Measurements from ENCODE around the gene GPSM3. TPM values are rescaled to one million over a fixed set of nuclear protein-coding genes. Genes with fewer than 3 reads are reported as not detected.

Gene GPSM3
- total and polyA plus RNA-seq, 2 donors (not counting 1 experiment from before 2014, with no cell fraction given) = 2.3 to 7.0 TPM

- H3K4me3 ChIP-seq (replicated peaks in 1 of 4; ENCODE audit: control extremely low read depth in 1 of 4, insufficient read depth in 1 of 4, low read depth in 3 of 4, low read length in 4 of 4) = no peak overlapping the region
- peaks cover 18% of the 10 kb centered on the region for H3K79me2 ChIP-seq (ENCODE audit: control insufficient read depth, insufficient read depth, low read length)
- no peaks in the 10 kb centered on the region for H3K9me3 ChIP-seq (ENCODE audit: control insufficient read depth, insufficient read depth, low read depth, low read length)
- H3K27ac ChIP-seq (ENCODE audit: insufficient read depth, low read length) = no peak overlapping the region
- no peak for DNase-seq (ENCODE audit: low read depth in 2 of 2)
- no peak for TF ChIP-seq CTCF (conservative IDR thresholded peaks at IDR 0.05 in 1 of 2, IDR thresholded peaks at IDR 0.05 in 1 of 2; ENCODE audit: low read depth in 1 of 2, low read length in 2 of 2)
- no peak for TF ChIP-seq EZH2 (IDR thresholded peaks at IDR 0.05; ENCODE audit: low read length, missing control alignments)
- no peak overlapping the region for H2AFZ ChIP-seq (ENCODE audit: low read length)
- H3K9ac ChIP-seq (ENCODE audit: insufficient read depth, low read length) = no peak overlapping the region
- H3K4me1 ChIP-seq (ENCODE audit: control insufficient read depth, extremely low read depth, insufficient read depth, low read length) = peaks cover 2% of the 10 kb centered on the region
- H3K27me3 ChIP-seq (ENCODE audit: control insufficient read depth, insufficient read depth, low read length) = no peaks in the 10 kb centered on the region
- peaks cover 15% of the 10 kb centered on the region for H3K36me3 ChIP-seq (ENCODE audit: control insufficient read depth, insufficient read depth, low read length)
- no peak overlapping the region for H3K4me2 ChIP-seq (ENCODE audit: extremely low read depth, insufficient read depth, low read length)
- H4K20me1 ChIP-seq (ENCODE audit: control insufficient read depth, extremely low read depth, insufficient read depth, low read length) = no peaks in the 10 kb centered on the region
These were observed 8.9 kb downstream of the GPSM3 start for GRCh38 chr6:32183483-32184083.

GRCh38 chr6:32183030-32183429 is 9.4 kb downstream of the GPSM3 start:
- no peak overlapping the region for H3K4me2 ChIP-seq (ENCODE audit: extremely low read depth, insufficient read depth, low read length)
- H3K9me3 ChIP-seq (ENCODE audit: control insufficient read depth, insufficient read depth, low read depth, low read length) = no peaks in the 10 kb centered on the region
- peaks cover 2% of the 10 kb centered on the region for H3K4me1 ChIP-seq (ENCODE audit: control insufficient read depth, extremely low read depth, insufficient read depth, low read length)
- H3K4me3 ChIP-seq (replicated peaks in 1 of 4; ENCODE audit: control extremely low read depth in 1 of 4, insufficient read depth in 1 of 4, low read depth in 3 of 4, low read length in 4 of 4) = no peak overlapping the region
- H3K36me3 ChIP-seq (ENCODE audit: control insufficient read depth, insufficient read depth, low read length) = peaks cover 15% of the 10 kb centered on the region
- H4K20me1 ChIP-seq (ENCODE audit: control insufficient read depth, extremely low read depth, insufficient read depth, low read length) = no peaks in the 10 kb centered on the region
- no peak overlapping the region for H3K27ac ChIP-seq (ENCODE audit: insufficient read depth, low read length)
- no peak for DNase-seq (ENCODE audit: low read depth in 2 of 2)
- no peak overlapping the region for H2AFZ ChIP-seq (ENCODE audit: low read length)
- H3K27me3 ChIP-seq (ENCODE audit: control insufficient read depth, insufficient read depth, low read length) = no peaks in the 10 kb centered on the region
- H3K9ac ChIP-seq (ENCODE audit: insufficient read depth, low read length) = no peak overlapping the region
- TF ChIP-seq CTCF (conservative IDR thresholded peaks at IDR 0.05 in 1 of 2, IDR thresholded peaks at IDR 0.05 in 1 of 2; ENCODE audit: low read depth in 1 of 2, low read length in 2 of 2) = no peak
- peaks cover 15% of the 10 kb centered on the region for H3K79me2 ChIP-seq (ENCODE audit: control insufficient read depth, insufficient read depth, low read length)

- H3K9ac ChIP-seq (ENCODE audit: insufficient read depth, low read length) = no peak overlapping the region
- no peak for DNase-seq (ENCODE audit: low read depth in 2 of 2)
- peaks cover 2% of the 10 kb centered on the region for H3K4me1 ChIP-seq (ENCODE audit: control insufficient read depth, extremely low read depth, insufficient read depth, low read length)
- TF ChIP-seq EZH2 (IDR thresholded peaks at IDR 0.05; ENCODE audit: low read length, missing control alignments) = no peak
- no peak for TF ChIP-seq CTCF (conservative IDR thresholded peaks at IDR 0.05 in 1 of 2, IDR thresholded peaks at IDR 0.05 in 1 of 2; ENCODE audit: low read depth in 1 of 2, low read length in 2 of 2)
- no peaks in the 10 kb centered on the region for H4K20me1 ChIP-seq (ENCODE audit: control insufficient read depth, extremely low read depth, insufficient read depth, low read length)
- H2AFZ ChIP-seq (ENCODE audit: low read length) = no peak overlapping the region
- no peak overlapping the region for H3K4me2 ChIP-seq (ENCODE audit: extremely low read depth, insufficient read depth, low read length)
- peaks cover 11% of the 10 kb centered on the region for H3K79me2 ChIP-seq (ENCODE audit: control insufficient read depth, insufficient read depth, low read length)
- no peaks in the 10 kb centered on the region for H3K27me3 ChIP-seq (ENCODE audit: control insufficient read depth, insufficient read depth, low read length)
- peaks cover 12% of the 10 kb centered on the region for H3K36me3 ChIP-seq (ENCODE audit: control insufficient read depth, insufficient read depth, low read length)
- H3K4me3 ChIP-seq (replicated peaks in 1 of 4; ENCODE audit: control extremely low read depth in 1 of 4, insufficient read depth in 1 of 4, low read depth in 3 of 4, low read length in 4 of 4) = no peak overlapping the region
- H3K27ac ChIP-seq (ENCODE audit: insufficient read depth, low read length) = no peak overlapping the region
- no peaks in the 10 kb centered on the region for H3K9me3 ChIP-seq (ENCODE audit: control insufficient read depth, insufficient read depth, low read depth, low read length)
These were observed 9.9 kb downstream of the GPSM3 start for GRCh38 chr6:32182555-32182981.
